Fibroblast of lung (primary cell): ENCODE measurements around the gene SCFD2. TPM values are rescaled to one million over a fixed set of nuclear protein-coding genes. Genes with fewer than 3 reads are reported as not detected.

Source experiments
- DNase-seq, 2 donors: peaks; one replicate each; pipeline versions ENCODE4 v3.0.0 to v3.0.0-alpha.2; 2010; ENCODE audit warnings: low read depth in 2 of 2
- H2AFZ ChIP-seq: 2 replicates; pipeline ENCODE4 v1.5.1; 2012; ENCODE audit warnings: low read length, control low read depth, inconsistent platforms
- H3K27ac ChIP-seq: 2 replicates; pipeline ENCODE4 v1.5.1; 2011; ENCODE audit warnings: low read length, control low read depth; ENCODE audit not compliant: insufficient read depth
- H3K27me3 ChIP-seq: 2 replicates; pipeline ENCODE4 v1.5.1; 2011; ENCODE audit warnings: mild to moderate bottlenecking, low read length; ENCODE audit not compliant: control insufficient read depth, insufficient read depth
- H3K36me3 ChIP-seq: 2 replicates; pipeline ENCODE4 v1.5.1; 2011; ENCODE audit warnings: low read length; ENCODE audit not compliant: control insufficient read depth, insufficient read depth
- H3K4me1 ChIP-seq: 2 replicates; pipeline ENCODE4 v1.5.1; 2011; ENCODE audit warnings: low read length; ENCODE audit not compliant: control insufficient read depth, insufficient read depth; ENCODE audit errors: extremely low read depth
- H3K4me2 ChIP-seq: 2 replicates; pipeline ENCODE4 v1.5.1; 2011; ENCODE audit warnings: low read length, control low read depth; ENCODE audit not compliant: insufficient read depth; ENCODE audit errors: extremely low read depth
- H3K4me3 ChIP-seq, 4 experiments: fragments of 200-600 bp in 1 of 4; sonication (generic) in 1 of 4; replicated peaks in 1 of 4; 2 replicates each; pipeline ENCODE4 v1.5.1; 2011 to 2016; ENCODE audit warnings: low read length in 4 of 4, low read depth in 3 of 4, mild to moderate bottlenecking in 3 of 4, control low read depth in 2 of 4, inconsistent platforms in 1 of 4, mixed read lengths in 1 of 4; ENCODE audit not compliant: insufficient read depth in 1 of 4; ENCODE audit errors: control extremely low read depth in 1 of 4
- H3K79me2 ChIP-seq: 2 replicates; pipeline ENCODE4 v1.5.1; 2012; ENCODE audit warnings: mild to moderate bottlenecking, low read length, inconsistent platforms; ENCODE audit not compliant: control insufficient read depth, insufficient read depth
- H3K9ac ChIP-seq: 2 replicates; pipeline ENCODE4 v1.5.1; 2011; ENCODE audit warnings: mild to moderate bottlenecking, low read length, control low read depth; ENCODE audit not compliant: insufficient read depth
- H3K9me3 ChIP-seq: 2 replicates; pipeline ENCODE4 v1.5.1; 2012; ENCODE audit warnings: low read depth, low read length; ENCODE audit not compliant: control insufficient read depth, insufficient read depth
- H4K20me1 ChIP-seq: 2 replicates; pipeline ENCODE4 v1.5.1; 2011; ENCODE audit warnings: low read length; ENCODE audit not compliant: control insufficient read depth, insufficient read depth; ENCODE audit errors: extremely low read depth
- EZH2 ChIP-seq: IDR thresholded peaks from 2 replicates; pipeline ENCODE4 v1.5.1; 2012; ENCODE audit warnings: low read length, control low read depth, mild to moderate bottlenecking; ENCODE audit errors: missing control alignments
- polyA plus RNA-seq, 2 donors: library from polyadenylated mRNA; depleted of rRNA in 1 of 2; stranded (reverse) in 1 of 2; unstranded in 1 of 2; fragments of >200 nt; gene quantifications; 2 replicates each; pipeline ENCODE4 v1.2.1, GENCODE V29; 2011 to 2012; ENCODE audit warnings: missing spikeins in 1 of 2
- total RNA-seq: library from RNA; depleted of rRNA; stranded (reverse); fragments of >200 nt; gene quantifications from 2 replicates; pipeline ENCODE4 v1.2.1, GENCODE V29; 2014
- TF ChIP-seq, protein P1 (sequence below), 2 donors: IDR thresholded peaks in 1 of 2; conservative IDR thresholded peaks in 1 of 2; 1 replicate in 1 of 2; 2 replicates in 1 of 2; pipeline ENCODE4 v1.5.1; 2011 to 2012; ENCODE audit warnings: low read length in 2 of 2, control low read depth in 1 of 2, inconsistent platforms in 1 of 2, low read depth in 1 of 2, mild to moderate bottlenecking in 1 of 2

The SCFD2 gene
- total and polyA plus RNA-seq, 2 donors (not counting 1 experiment from before 2014, with no cell fraction given): 16.2 to 23.1 TPM

GRCh38 chr4:53049528-53049927 is 316.3 kb downstream of the SCFD2 start:
- DNase-seq: no peak
- no peaks in the 10 kb centered on the region for H3K27me3 ChIP-seq
- no peaks in the 10 kb centered on the region for H4K20me1 ChIP-seq
- H3K4me3 ChIP-seq: no peak overlapping the region
- H3K9ac ChIP-seq: no peak overlapping the region
- no peaks in the 10 kb centered on the region for H3K36me3 ChIP-seq
- no peaks in the 10 kb centered on the region for H3K4me1 ChIP-seq
- no peaks in the 10 kb centered on the region for H3K79me2 ChIP-seq
- no peak overlapping the region for H2AFZ ChIP-seq
- H3K4me2 ChIP-seq: no peak overlapping the region
- H3K9me3 ChIP-seq: no peaks in the 10 kb centered on the region
- no peak overlapping the region for H3K27ac ChIP-seq
- TF ChIP-seq EZH2: no peak
- TF ChIP-seq, protein P1, sequence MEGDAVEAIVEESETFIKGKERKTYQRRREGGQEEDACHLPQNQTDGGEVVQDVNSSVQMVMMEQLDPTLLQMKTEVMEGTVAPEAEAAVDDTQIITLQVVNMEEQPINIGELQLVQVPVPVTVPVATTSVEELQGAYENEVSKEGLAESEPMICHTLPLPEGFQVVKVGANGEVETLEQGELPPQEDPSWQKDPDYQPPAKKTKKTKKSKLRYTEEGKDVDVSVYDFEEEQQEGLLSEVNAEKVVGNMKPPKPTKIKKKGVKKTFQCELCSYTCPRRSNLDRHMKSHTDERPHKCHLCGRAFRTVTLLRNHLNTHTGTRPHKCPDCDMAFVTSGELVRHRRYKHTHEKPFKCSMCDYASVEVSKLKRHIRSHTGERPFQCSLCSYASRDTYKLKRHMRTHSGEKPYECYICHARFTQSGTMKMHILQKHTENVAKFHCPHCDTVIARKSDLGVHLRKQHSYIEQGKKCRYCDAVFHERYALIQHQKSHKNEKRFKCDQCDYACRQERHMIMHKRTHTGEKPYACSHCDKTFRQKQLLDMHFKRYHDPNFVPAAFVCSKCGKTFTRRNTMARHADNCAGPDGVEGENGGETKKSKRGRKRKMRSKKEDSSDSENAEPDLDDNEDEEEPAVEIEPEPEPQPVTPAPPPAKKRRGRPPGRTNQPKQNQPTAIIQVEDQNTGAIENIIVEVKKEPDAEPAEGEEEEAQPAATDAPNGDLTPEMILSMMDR (conservative IDR thresholded peaks at IDR 0.05 in 1 of 2, IDR thresholded peaks at IDR 0.05 in 1 of 2; ENCODE audit: low read depth in 1 of 2, low read length in 2 of 2): no peak

GRCh38 chr4:53044651-53044960 is 321.3 kb downstream of the SCFD2 start:
- Histone ChIP-seq H2AFZ (no peak overlapping the region), H3K4me2 (no peak overlapping the region), H4K20me1 (no peaks in the 10 kb centered on the region), H3K9ac (no peak overlapping the region), H3K79me2 (no peaks in the 10 kb centered on the region), H3K4me1 (peaks cover 3% of the 10 kb centered on the region), H3K9me3 (no peaks in the 10 kb centered on the region), H3K27me3 (no peaks in the 10 kb centered on the region), H3K27ac (no peak overlapping the region), H3K36me3 (no peaks in the 10 kb centered on the region), H3K4me3 (no peak overlapping the region)
- no peak for DNase-seq
- TF ChIP-seq EZH2: no peak
- TF ChIP-seq, protein P1 (conservative IDR thresholded peaks at IDR 0.05 in 1 of 2, IDR thresholded peaks at IDR 0.05 in 1 of 2; ENCODE audit: low read depth in 1 of 2, low read length in 2 of 2): no peak

GRCh38 chr4:53043891-53044650 is 321.8 kb downstream of the SCFD2 start:
- Histone ChIP-seq H4K20me1 (no peaks in the 10 kb centered on the region), H3K4me2 (no peak overlapping the region), H3K9ac (no peak overlapping the region), H2AFZ (no peak overlapping the region), H3K4me3 (no peak overlapping the region), H3K27me3 (no peaks in the 10 kb centered on the region), H3K79me2 (no peaks in the 10 kb centered on the region), H3K4me1 (peaks cover 3% of the 10 kb centered on the region), H3K27ac (no peak overlapping the region), H3K9me3 (no peaks in the 10 kb centered on the region), H3K36me3 (no peaks in the 10 kb centered on the region)
- DNase-seq: no peak
- TF ChIP-seq EZH2: no peak
- TF ChIP-seq, protein P1 (conservative IDR thresholded peaks at IDR 0.05 in 1 of 2, IDR thresholded peaks at IDR 0.05 in 1 of 2; ENCODE audit: low read depth in 1 of 2, low read length in 2 of 2): no peak
